ENCODE data around the gene RTKN.
"Not testable (repeated sequence)": the region's sequence is repeated elsewhere in the genome, so short reads cannot be mapped to it uniquely, and the experiment has no call there.

Gene RTKN

DNA sequence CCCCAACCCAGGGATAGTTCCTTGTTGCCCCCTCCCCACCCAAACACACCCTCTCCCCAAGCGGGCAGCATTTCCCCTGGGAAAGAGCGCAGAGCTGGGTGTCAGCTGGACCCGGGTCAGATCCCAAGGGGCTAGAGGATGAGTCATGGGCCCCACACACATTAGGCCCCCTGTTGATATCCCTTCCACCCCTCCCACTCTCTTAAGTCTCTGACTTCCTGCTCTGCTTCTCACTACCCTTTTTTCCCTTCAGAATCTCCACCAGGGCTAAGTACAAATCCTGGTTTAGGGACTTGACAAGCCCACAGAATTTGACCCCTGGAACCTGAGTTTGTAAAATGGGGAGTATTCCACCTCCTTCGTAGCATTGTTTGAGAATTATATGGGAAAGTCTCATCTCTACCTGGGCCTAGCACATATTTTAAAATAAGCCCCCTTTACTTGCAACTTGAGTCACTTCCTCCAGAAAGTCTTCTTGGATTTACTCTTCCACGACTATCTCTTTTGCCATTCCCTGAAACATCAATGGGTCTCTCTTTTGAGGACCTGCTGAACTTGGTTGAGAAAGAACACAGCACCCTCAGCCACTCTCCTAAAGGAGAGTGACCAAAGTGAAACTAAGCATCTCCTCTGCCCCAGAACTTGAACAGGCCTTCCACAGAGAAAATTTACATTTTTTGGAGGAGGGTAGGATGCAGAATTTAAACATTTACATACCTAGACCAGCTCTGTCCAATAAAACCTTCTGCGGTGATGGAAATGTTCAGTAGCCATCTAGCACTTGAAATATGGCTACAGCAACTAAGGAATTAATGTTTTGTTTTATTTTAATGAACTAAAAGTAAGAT is 4.7 kb downstream of the RTKN start:
- DNase-seq: no peak

DNA sequence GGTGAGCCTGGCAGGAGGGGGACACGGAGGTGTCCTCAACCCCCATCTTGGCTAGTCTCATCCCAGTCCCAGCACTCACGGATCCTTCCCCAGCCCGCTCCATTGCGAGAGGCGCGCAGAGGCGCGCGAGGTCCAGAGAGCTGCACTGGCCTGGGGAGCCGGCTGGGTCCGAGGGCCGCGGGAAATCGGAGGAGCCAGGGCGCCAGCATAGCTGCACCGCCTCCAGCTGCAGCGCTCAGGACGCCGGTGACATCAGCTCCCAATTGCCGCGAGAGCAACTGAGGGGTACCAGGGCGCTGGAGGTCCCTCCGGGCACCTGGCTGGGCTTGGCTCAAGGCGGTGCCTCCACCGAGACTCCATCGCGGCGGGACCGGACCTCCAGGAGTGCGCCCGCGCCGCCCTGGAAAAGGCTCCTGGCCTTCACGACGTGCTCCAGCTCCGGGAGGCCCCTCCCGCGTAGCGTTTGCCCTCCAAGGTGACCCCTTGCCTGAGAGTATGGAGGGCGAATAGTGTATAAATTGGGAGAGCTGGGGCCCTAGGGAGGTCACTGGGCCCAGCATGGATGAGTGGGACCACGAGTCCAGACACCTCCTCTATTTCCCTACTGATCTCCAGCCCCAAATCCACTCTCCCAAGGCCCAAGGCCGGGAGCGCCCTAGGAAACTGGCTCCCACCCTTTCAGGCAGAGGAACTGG is 5.5 kb downstream of the RTKN start:
- no peak for DNase-seq

DNA sequence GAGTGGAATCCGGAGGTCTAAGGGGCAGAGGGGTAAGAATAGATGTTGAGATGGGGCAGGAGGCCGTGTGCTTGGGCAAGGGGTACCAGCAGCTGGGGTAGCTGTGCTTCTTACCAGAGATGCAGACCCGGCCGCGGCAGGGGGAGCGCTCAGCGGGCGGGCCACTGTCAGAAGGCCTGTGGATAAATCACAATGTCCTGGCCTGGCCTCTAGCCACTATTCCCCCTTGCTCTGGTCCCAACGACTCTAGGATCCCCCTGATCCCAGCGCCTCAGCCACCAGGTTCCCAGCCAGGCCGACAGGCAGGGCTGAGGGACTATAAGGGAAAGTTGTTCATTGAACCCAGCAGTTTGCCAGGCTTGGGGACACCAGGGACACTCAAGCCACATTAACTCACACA is 11.2 kb downstream of the RTKN start:
- no peak for DNase-seq

DNA sequence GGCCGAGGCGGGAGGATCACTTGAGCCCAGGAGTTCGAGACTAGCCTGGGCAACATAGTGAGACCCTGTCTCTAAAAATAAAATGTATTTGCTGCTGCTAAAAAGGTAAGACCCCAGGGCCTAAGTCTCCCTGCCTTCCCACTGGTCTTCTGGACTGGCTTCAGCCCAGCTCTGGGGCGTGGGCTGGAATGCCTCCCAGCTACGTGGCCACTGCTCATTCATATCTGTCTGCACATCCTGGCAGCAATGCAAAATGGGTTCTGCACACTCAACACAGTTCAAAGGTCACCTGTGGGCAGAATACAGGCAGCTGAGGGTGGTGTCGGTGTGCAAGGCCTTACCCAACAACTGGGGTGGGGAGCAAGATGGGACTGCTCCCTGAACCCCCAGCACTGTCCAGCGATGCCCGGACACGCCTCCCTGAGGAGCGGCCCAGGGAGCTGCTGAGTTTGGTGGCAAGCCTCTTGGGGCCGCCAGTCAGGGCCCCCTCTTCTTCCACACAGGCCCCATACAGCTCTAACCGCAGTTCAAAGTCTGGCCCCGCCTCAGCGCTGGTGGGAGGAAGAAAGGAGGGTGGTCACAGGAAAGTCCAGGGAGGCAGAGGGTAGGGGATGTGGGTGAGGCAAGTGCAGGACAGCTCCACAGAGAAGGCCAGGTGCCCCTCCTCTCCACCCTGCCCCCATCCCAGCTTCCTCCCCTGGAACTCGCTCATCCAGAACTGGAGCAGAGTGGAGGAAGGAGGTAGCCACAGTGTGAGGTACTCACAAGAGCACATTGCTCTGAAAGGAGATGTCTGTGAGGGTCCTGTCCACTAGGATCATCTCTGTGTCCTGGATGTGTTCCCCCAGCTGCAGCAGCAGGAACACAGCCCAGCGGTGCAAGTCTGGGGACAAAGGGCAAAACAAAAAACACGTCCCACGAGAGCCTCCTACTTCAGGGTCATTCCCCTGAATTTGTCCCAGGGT is 12.0 kb downstream of the RTKN start:
- no peak for DNase-seq

DNA sequence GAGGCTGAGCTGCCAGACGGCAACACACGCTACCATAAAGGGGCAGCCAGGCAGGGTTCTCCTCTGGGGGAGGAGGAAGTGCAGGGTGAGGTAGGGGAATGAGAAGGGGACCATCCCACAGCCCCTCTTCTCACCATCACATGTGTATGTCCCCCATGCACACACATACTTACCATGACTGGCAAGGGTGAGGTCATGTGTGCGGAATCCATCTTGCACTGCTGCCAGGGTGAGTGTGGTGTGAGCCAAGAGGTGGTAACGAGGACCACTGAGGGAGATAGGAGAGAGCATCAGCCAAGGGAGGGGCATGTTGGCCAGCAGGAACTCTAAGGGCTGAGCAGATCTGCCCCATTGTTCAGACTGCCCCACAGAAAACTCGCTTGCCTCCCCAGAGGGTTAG is 13.1 kb downstream of the RTKN start:
- DNase-seq: no peak

DNA sequence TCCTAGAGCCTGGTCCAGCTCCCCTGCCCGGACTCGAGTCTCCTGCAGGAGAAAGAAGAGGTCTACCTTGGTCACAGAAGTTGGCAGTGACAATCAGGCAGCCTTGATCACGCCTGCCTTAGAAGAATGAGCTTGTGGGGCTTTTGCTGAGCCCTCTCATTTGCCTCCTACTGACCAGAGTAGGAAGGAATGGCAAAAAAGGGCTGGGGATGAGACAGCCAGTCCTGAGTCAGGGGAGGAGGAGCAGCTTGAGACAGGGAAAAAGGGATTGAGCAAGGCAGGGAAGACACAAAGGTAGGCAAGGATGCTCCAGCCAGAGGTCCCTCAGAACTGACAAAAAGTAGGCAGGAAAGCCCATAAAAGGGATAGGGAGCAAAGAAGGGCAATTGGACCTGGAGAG is 14.2 kb downstream of the RTKN start:
- DNase-seq: no peak

DNA sequence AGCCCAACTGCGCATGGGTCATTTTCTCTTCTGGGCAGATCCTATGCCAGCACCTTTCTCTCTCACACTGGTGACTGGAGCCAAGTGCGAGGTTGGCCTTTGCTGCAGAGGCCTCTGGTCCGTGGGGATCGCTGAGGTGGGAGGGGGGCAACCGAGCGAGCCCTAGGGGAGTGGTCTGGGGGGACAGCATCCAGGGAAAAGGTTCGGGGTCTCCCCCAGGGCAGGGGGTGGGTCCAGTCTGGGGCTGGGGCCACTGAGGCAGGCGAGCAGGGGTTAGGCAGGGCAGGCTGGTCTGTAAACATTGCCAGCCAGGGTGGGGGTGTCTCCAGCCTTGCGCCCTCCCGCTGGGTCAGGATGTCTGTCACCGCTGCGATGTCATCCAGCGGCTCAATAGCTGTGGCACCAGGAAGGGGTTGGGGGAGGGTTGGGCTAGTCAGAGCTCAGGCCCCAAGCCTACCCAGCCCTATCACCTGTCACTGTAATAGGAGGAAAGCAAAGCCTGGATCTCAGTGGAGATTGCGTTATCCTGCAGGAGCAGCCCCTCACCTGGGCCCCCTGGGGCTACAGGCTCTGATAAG is 15.5 kb downstream of the RTKN start:
- DNase-seq: no peak

DNA sequence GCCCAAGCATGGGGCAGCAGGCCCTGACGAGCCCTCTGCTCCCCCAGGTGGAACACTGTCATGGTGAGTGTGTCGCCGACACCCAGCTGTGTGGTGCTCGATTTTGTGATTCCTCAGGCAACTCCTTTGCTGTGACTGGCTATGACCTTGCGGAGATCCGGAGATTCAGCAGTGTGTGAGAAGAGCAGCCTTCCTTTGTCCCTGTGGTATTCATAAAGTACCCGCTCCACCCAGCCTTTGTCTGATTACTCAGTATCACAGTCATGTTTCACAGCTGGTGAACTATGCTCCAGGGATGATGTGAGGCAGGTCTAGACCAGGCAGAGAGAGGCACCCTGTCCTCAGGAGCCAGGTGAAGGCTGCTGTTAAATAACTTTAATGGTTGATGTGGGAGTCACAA is 16.2 kb downstream of the RTKN start:
- no peak for DNase-seq

DNA sequence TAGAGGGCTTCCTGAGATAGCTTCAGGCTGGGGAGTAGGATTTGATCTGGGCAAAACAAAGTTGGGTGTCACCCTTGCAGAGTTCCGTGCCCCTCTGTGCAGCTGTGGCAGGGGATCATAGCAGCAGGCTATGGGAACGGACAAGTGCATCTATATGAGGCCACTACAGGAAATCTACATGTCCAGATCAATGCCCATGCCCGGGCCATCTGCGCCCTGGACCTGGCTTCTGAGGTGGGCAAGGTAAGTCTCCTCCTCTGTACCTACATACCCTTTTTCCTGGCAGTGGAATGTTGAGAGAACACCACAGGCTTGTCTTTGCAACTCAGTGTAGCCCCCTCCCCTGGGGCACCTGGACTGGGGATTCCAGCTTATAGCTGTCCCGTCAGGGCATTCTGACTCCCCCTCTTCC is 16.7 kb downstream of the RTKN start:
- DNase-seq: no peak

DNA sequence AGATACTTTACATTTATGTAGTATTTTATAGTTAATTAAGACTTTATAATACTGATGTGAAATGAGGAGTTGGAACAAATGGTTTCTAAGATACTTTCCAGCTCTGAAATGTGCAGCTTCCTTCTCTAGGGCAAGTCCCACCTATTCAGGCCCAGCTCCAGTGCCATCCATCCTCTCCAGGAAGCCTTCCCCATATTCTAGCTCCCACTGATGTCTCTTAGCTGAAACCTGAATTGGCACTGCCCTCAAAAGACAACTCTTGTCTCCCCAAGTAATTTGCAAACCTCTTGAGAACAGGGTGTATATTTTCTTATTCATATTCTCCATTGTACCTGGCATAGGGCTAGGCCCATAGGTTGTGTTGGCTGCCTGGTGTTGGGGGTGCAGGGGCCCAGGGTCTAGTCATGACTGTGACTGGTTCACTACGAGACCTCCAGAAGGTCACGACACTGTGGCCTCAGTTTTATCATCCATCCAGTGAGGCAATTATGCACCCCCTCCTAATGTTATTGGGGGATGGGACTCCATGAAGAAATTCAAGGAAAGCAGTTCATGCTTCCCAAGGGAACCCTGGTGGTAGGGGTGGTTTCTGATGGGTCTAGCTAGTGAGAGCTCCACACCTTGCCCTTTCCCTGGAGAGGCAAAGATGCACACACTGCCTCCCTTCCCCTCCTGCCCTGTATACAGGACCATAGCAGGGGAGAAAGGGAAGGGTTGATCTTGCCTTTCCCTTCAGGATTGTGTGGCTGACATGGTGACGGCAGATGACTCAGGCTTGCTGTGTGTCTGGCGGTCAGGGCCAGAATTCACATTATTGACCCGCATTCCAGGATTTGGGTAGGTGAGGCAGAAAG is 17.4 kb downstream of the RTKN start:
- no peak for DNase-seq

DNA sequence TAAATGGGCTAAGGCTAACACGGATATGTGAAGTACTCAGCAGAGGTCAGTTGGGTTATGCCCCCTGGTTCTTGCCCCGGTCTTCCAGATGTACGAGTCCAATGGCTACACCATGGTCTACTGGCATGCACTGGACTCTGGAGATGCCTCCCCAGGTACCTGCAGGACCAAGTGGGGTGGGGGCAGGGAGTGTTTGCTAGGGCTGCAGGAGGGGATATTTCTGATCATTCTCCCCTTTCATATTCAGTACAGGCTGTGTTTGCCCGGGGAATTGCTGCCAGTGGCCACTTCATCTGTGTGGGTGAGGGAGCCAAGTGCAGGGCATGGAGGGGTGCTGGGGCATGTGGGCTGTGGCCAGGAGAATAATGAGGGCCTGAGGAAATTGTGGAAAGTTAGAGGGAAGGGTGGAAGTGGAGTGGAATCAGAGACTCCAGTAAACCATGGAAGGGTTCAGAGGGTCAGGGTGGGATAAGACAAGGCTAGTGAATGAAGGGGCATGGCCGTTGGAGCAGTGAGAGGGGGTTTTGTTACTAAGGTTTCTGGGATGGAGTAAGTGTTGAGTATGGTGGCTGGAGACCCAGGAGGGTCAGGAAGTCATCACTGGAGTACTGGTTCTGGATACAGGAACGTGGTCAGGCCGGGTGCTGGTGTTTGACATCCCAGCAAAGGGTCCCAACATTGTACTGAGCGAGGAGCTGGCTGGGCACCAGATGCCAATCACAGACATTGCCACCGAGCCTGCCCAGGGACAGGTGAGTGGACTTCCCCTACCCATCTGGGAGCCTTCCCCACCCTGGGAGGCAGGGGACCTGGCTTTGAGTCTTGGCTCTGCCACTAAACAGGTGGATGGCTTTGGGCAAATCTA is 18.3 kb downstream of the RTKN start:
- no peak for DNase-seq

DNA sequence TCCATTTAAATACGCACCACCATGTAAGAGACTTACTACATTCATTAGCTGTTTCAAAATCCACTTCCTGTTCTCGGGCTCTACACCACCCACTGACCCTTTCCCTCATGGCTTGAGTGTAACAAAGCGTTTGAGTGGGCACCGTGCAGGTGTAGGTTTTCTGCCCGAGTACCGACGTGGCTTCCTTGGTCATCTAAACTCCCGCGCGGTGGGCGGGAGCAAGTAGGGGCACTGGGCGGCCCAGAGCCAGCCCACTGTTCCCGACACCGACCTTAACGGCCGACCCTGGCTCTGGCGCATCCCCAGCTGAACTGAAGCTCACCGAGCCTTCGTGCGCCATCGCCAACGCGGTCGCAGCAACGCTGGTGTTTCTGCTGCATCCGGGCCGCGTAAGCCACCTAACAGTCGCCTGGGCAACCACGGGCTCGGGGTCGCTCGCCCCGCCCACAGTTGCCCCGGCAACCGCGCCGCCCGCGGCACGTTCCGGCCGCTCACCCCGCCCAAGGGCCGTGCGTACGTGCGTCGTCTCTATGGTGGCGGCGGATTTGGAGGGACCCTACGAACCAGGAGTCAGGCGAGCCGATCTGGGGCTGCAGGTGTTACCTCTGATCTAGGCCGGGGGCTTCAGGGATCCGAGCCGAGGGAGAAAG is 20.4 kb downstream of the RTKN start, which contains the start of the genes C2orf81 and WDR54:
Gene C2orf81 (minus strand): TSS at position 399 of the 650 bp plus-strand sequence. CDS start 59 bp downstream, at position 340.
Gene WDR54 (plus strand): TSS at position 510 of the 650 bp plus-strand sequence. CDS start 424 bp downstream, outside the sequence.
- DNase-seq: peak; percentile 60

DNA sequence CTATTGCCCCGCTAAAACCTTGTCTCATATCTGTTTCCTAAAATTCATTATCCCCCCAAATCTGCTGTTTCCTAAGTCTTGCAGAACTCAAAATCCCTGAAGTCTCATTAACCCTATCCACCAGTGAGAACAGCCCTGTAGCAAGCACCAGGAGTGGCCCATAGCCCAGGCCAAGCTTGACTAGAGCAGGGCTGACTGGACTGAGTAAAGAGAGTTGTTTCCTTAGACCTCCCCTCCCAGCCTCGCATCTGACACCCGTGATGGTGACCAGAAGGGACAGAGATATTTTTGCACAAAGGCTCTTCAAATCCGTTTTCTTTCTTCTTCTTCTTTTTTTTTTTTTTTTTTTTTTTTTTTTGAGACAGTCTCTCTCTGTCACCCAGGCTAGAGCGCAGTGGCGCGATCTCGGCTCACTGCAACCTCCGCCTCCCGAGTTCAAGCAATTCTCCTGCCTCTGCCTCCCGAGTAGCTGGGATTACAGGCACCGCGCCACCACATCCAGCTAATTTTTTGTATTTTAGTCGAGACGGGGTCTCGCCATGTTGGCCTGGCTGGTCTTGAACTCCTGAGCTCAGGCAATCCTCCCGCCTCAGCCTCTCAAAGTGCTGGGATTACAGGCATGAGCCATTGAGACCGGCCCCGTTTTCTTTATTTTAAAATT is 21.2 kb downstream of the RTKN start:
- DNase-seq: not testable (repeated sequence)

DNA sequence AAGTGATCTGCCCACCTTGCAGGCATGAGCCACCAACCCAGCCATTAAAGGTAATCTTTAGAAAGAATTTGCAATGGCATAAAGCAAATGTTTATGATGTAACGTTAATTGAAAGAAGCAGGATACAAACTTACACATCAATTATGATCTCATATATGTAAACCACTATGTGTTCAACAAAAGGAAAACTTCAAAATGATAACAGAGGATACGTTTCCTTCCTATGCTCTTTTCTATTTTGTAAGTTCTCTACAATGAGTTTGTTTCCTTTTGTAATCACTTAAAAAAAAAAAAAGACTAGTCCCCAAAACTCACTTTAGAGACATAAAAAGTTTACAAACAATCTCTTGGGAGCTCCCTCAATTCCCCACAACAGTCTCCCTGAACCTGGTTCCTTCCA is 21.7 kb downstream of the RTKN start:
- DNase-seq: no peak

DNA sequence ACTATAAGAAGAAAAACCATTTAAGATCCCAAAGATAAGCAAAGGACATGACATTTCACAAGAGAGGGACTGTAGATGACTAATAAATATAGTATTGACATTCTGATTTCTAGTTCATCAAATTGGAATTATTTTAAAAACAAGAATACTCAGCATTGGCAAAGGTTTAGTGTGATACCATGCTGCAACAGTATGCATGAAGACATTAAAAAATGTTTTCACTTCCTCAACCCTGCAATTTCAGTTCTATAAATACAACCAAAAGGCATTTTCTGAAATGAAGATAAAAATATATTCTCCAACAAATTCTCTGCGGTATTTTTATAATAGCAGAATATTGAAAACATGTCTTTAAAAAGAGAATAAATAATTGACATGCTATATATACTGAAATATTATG is 22.4 kb downstream of the RTKN start:
- no peak for DNase-seq

DNA sequence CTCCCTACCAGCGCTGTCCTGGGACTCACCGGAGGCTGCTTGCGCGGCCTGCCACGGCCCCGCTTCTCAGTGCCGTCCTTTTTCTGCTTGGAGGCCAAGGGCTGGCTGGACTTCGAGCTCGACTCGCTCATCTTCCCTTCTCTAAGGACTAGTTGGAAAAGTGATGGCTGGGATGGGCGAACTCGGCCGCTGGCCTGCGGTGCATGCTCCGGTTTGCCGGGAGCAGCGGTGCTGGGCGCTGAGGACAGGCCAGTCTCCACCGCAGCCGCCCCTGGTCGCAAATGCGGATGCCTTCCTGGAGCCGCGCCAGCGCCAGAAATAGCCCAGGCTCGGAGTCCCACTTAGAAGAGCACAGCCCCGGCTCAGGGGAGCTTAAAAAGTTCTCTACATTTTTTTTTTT is 23.4 kb downstream of the RTKN start:
- DNase-seq: no peak

DNA sequence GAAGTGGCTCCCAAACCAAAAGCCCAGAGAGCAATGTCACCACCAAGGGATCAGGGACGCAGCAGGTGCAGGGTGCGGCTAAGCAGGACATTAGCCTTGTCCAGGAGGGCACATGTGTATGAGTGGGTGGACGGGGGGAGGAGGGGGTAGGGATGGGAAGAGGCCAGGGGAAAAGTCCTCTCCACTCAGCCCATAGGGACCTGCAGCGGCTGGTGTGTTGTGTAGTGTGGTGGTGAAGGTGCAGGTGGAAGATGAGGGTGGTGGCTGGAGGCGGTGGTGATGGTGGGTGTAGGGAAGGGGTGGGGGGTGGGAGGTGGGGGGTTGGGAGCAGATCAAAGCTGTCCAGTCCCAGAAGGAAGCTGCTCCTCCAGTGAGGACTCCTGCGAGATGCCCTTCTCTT is 24.0 kb downstream of the RTKN start:
- no peak for DNase-seq

DNA sequence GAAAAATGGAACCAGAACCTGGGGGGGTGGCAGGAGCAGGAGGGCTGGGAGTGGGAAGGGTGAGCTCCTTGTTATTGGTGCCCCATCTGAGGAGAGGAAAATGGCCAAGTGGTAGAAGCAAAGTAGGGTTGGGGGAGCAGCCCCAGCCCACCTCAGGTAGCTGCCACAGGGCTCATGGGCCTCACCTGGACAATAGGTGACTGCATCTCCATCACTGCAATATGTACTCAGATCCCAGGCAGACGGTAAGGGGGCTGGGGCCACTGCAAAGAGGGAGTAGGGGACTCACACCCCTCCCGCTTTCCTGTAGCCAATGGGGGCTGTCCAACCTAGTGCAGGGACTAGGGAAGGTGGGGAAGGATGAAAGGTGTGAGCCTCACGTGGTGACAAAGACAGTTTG is 24.5 kb downstream of the RTKN start:
- no peak for DNase-seq

DNA sequence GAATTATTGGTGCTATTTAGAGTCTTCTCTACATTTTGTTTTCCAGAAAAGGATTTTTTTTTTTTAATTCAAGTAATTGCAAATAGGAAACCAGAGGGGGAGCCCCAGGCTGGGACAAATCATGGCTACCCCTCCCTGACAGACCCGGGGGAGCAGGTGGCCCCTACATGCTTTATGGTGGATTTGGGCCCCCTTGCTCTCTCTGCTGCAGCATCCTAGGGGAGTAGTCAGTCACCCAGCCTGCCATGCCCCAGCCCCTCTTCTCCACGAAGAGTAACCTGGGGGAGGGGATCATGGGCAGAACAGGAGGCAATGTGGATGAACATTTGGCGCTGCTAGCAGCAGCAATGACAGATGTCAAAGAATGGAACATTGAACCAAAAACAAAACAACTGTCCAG is 25.0 kb downstream of the RTKN start:
- DNase-seq: no peak
